MM.1S (cell line): ENCODE results near the gene GPC1.

Source experiments
- DNase-seq: peaks from one replicate; pipeline ENCODE4 v3.0.0-alpha.2; 2015
- H2AFZ ChIP-seq: fragments of 300-600 bp; sonication (generic); 2 replicates; pipeline ENCODE4 v1.6.0; 2016; ENCODE audit warnings: antibody characterized with exemption, low read length
- H3F3A ChIP-seq: fragments of 300-600 bp; sonication (generic); 2 replicates; pipeline ENCODE4 v1.6.1; 2016; ENCODE audit warnings: mild to moderate bottlenecking, antibody characterized with exemption, low read length, moderate library complexity, mixed read lengths; ENCODE audit not compliant: insufficient read depth
- H3K27ac ChIP-seq: fragments of 300-600 bp; sonication (generic); 2 replicates; pipeline ENCODE4 v1.5.1; 2016; ENCODE audit warnings: mild to moderate bottlenecking, low read length
- H3K27me3 ChIP-seq: fragments of 300-600 bp; sonication (generic); replicated peaks from 2 replicates; pipeline ENCODE4 v1.6.0; 2016; ENCODE audit warnings: low read length; ENCODE audit not compliant: insufficient read depth
- H3K36me3 ChIP-seq: fragments of 300-600 bp; sonication (generic); replicated peaks from 2 replicates; pipeline ENCODE4 v1.6.1; 2016; ENCODE audit warnings: mild to moderate bottlenecking, low read length, mixed read lengths; ENCODE audit not compliant: insufficient read depth
- H3K4me1 ChIP-seq: fragments of 300-600 bp; sonication (generic); 2 replicates; pipeline ENCODE4 v1.6.1; 2016; ENCODE audit warnings: low read length, mixed read lengths
- H3K4me2 ChIP-seq: fragments of 300-600 bp; sonication (generic); 2 replicates; pipeline ENCODE4 v1.6.0; 2016; ENCODE audit warnings: low read depth, low read length
- H3K4me3 ChIP-seq: fragments of 300-600 bp; sonication (generic); 2 replicates; pipeline ENCODE4 v1.5.1; 2016; ENCODE audit warnings: low read length, mixed read lengths
- H3K79me2 ChIP-seq: fragments of 300-600 bp; sonication (generic); 2 replicates; pipeline ENCODE4 v1.6.1; 2016; ENCODE audit warnings: mixed run types, low read length, mixed read lengths
- H3K9ac ChIP-seq: fragments of 300-600 bp; sonication (generic); 2 replicates; pipeline ENCODE4 v1.6.1; 2016; ENCODE audit warnings: low read length, mixed read lengths
- H3K9me2 ChIP-seq: fragments of 300-600 bp; sonication (generic); replicated peaks from 2 replicates; pipeline ENCODE4 v1.6.1; 2016; ENCODE audit warnings: mild to moderate bottlenecking, low read length, mixed read lengths; ENCODE audit not compliant: insufficient read depth
- H3K9me3 ChIP-seq: fragments of 300-600 bp; sonication (generic); replicated peaks from 2 replicates; pipeline ENCODE4 v1.6.1; 2016; ENCODE audit warnings: mild to moderate bottlenecking, low read length, mixed read lengths; ENCODE audit not compliant: insufficient read depth
- H4K20me1 ChIP-seq: fragments of 300-600 bp; sonication (generic); 2 replicates; pipeline ENCODE4 v1.6.1; 2016; ENCODE audit warnings: mild to moderate bottlenecking, low read length, moderate library complexity, mixed read lengths; ENCODE audit not compliant: insufficient read depth
- CTCF ChIP-seq: fragments of 300-600 bp; sonication (generic); IDR thresholded peaks from 2 replicates; pipeline ENCODE4 v1.5.1; 2016; ENCODE audit warnings: antibody characterized with exemption, low read length, mixed read lengths
- EZH2 ChIP-seq: fragments of 300-600 bp; sonication (generic); optimal IDR thresholded peaks from 2 replicates; pipeline ENCODE3; 2017; ENCODE audit warnings: low read depth, mild to moderate bottlenecking, antibody characterized with exemption, low read length, mixed read lengths
- EZH2phosphoT487 ChIP-seq: fragments of 300-600 bp; sonication (generic); IDR thresholded peaks from 2 replicates; pipeline ENCODE4 v1.6.1; 2018; ENCODE audit warnings: antibody characterized with exemption, low read length

GPC1 gene

DNA sequence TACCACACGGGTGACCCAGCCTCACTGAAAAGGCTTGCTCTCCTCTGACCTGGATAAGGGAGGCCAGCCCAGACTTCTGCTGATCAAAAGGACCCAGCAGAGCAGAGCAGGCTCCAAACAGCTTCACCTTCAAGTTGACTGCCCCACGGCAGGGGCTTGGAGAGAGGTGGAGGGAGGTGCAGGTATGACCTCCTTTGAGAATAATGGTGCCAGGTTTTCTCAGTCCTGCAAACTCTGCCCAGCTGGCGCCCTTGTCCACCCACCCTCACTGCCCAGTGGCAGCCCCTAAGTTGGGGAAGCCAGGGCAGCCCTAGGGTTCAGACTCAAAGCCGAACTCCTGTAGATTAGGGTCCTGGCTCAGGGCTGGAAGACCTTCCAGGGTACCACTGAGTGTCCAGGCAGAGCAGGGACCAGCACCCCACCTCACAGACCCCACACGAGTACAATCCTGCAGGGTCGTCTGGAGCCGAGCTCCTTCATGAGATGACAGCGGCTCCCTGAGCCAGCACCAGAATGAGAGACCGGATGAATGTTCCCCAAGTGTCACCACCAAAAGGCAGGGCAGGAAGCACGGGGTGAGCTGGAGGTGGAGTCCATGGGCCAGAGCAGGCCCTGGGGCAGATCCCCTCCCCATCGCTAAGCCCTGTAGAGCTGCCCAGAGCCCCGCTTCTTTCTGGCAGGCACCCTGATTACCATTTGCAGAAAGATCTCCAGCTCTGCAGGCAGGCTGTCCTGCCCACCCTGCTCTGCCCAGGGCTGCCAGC lies 3.6 kb upstream of the GPC1 start:
- Histone ChIP-seq H3K4me3 (no peak overlapping the region), H3K4me2 (no peak overlapping the region), H3K9me2 (no peaks in the 10 kb centered on the region), H2AFZ (no peak overlapping the region), H3K79me2 (no peaks in the 10 kb centered on the region), H3F3A (peaks cover 17% of the 10 kb centered on the region), H3K27ac (no peak overlapping the region), H3K9me3 (no peaks in the 10 kb centered on the region), H4K20me1 (no peaks in the 10 kb centered on the region), H3K36me3 (no peaks in the 10 kb centered on the region), H3K9ac (no peak overlapping the region), H3K27me3 (peaks cover 34% of the 10 kb centered on the region), H3K4me1 (peaks cover 12% of the 10 kb centered on the region; the same call in 1 of the 2 replicates)
- TF ChIP-seq EZH2phosphoT487 (no peak), CTCF (no peak), EZH2 (no peak)
- no peak for DNase-seq

DNA sequence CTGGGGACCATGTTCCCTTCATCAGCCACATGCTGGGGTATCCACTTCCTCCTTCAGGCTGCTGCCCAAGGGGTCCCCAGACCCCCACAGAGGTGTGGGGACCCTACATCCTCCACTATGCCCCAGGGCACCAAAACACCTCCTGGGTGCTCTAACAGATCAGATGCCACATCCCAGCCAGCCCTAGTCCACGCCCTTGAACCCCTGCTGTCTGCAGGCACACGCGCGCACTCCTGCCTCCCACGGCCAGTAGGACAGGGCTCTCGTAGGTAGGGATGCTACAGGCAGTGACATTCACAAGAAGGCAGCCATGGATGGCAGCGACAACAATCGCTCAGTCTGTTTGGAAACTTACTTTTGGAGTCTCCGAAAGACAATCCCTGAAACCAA lies 3.0 kb upstream of the GPC1 start:
- H3K9me2 ChIP-seq, result no peaks in the 10 kb centered on the region

DNA sequence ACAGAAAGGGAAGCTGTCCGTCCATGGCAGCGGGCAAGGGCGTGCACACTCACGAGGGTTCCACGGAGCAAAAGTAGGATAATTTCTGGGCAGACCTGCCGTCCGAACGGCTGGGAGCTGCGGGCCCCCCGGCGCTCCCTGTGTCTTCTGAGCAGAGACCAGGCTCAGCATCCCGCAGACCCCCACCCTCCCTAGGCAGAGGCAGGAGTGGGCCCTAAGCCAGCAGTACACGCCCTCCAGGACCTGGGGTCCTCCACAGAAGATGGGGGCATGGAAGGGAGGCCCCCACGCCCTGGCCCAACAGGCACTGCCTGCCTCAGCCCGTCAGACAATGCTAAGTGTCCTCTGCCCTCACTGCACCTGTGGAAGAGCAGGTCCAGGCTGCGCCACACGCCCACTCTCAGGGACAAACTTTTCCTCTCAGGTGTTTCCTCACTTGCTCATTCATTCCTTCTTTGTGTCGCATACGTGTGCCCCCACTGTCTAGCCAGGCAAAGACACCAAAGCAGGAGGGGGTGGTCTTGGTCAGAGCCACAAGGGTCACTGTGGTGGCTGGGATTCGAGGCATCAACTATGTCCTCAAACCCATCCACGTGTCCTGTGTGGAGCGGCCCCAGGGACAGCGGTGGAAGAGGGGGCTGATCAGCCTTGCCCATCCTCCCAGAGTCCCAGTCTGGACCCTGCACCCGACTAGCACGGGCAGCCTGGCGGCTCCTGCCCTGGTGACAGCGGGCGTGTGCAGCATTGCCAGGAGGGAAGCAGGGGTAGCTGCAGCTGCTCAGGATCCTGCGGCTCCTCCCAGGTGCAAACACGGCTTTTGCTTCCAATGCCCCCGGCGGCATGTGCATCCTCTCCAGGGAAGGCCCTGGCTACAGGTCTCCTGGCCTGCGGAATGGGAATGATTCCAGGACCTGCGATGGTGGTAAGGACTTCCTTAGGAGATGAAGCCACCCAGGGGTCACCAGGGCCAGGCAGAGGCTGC lies 2.4 kb upstream of the GPC1 start:
- no peak for TF ChIP-seq CTCF
- TF ChIP-seq EZH2, result no peak
- TF ChIP-seq EZH2phosphoT487, result no peak
- Histone ChIP-seq H3K4me2 (no peak overlapping the region), H3K4me3 (no peak overlapping the region), H3K4me1 (peaks cover 12% of the 10 kb centered on the region; the same call in 1 of the 2 replicates), H3K79me2 (no peaks in the 10 kb centered on the region), H3K36me3 (no peaks in the 10 kb centered on the region), H4K20me1 (no peaks in the 10 kb centered on the region), H2AFZ (no peak overlapping the region), H3K9me2 (no peaks in the 10 kb centered on the region), H3K9me3 (no peaks in the 10 kb centered on the region), H3K27ac (no peak overlapping the region), H3F3A (peaks cover 8% of the 10 kb centered on the region), H3K9ac (no peak overlapping the region), H3K27me3 (peaks cover 22% of the 10 kb centered on the region)
- no peak for DNase-seq

More for the DNA sequence above, 3.0 kb upstream of the GPC1 start:
- H4K20me1 ChIP-seq, result no peaks in the 10 kb centered on the region
- peaks cover 28% of the 10 kb centered on the region for H3K27me3 ChIP-seq
- H3K79me2 ChIP-seq, result no peaks in the 10 kb centered on the region
- H3K4me2 ChIP-seq, result no peak overlapping the region
- TF ChIP-seq EZH2phosphoT487 (no peak), CTCF (no peak)
- H3K9me3 ChIP-seq, result no peaks in the 10 kb centered on the region
- no peak for DNase-seq
- H3K4me3 ChIP-seq, result no peak overlapping the region
- H3K36me3 ChIP-seq, result no peaks in the 10 kb centered on the region
- no peak overlapping the region for H3K27ac ChIP-seq
- no peak overlapping the region for H2AFZ ChIP-seq
- H3K4me1 ChIP-seq, result peaks cover 12% of the 10 kb centered on the region; the same call in 1 of the 2 replicates
- no peak overlapping the region for H3K9ac ChIP-seq
- H3F3A ChIP-seq, result peaks cover 13% of the 10 kb centered on the region
